WTC11 (cell line): ENCODE measurements around the gene PUSL1. TPM values are rescaled to one million over a fixed set of nuclear protein-coding genes. Genes with fewer than 3 reads are reported as not detected.
A peak's percentile ranks its signal among the peaks of the same experiment; 100 is the strongest.

ENCODE experiments used
- ATAC-seq: fragments of 200-7000 bp; cut with Tn5 transposase; 2 replicates; pipeline ENCODE4 v1.10.0; 2021; ENCODE audit warnings: mild to moderate bottlenecking, moderate library complexity
- CTCF ChIA-PET: fragments of 300-600 bp; sonication (Branson Sonifier 250); formaldehyde crosslinking; loops from one replicate; lab custom pipeline; 2021; ENCODE audit warnings: antibody characterized with exemption; lab: Charles Lee
- POLR2A ChIA-PET: fragments of 350-600 bp; sonication (Branson Sonifier 250); formaldehyde crosslinking; loops from one replicate; lab custom pipeline; 2021; ENCODE audit warnings: antibody characterized with exemption; lab: Charles Lee
- DNase-seq: peaks from one replicate; pipeline ENCODE4 v3.0.0; 2021; ENCODE audit warnings: low spot score
- H3K27ac Mint-ChIP-seq: 2 replicates; pipeline ENCODE4 v1.8.0; 2021; ENCODE audit warnings: mixed read lengths
- H3K27me3 Mint-ChIP-seq: 2 replicates; pipeline ENCODE4 v1.8.0; 2021; ENCODE audit warnings: low read depth, mild to moderate bottlenecking, moderate library complexity, mixed read lengths
- H3K36me3 Mint-ChIP-seq: 2 replicates; pipeline ENCODE4 v1.8.0; 2021; ENCODE audit warnings: mixed read lengths
- H3K4me1 Mint-ChIP-seq: 2 replicates; pipeline ENCODE4 v1.8.0; 2022; ENCODE audit warnings: mixed read lengths
- H3K4me3 Mint-ChIP-seq: 2 replicates; pipeline ENCODE4 v1.8.0; 2021; ENCODE audit warnings: mild to moderate bottlenecking, moderate library complexity, mixed read lengths
- H3K9me3 Mint-ChIP-seq: 2 replicates; pipeline ENCODE4 v1.8.0; 2021; ENCODE audit warnings: mixed read lengths
- ARID4B ChIP-seq: sonication (generic); formaldehyde crosslinking; IDR thresholded peaks from 2 replicates; pipeline ENCODE4 v1.8.0; 2023; ENCODE audit warnings: missing genetic modification reagents, mild to moderate bottlenecking, borderline replicate concordance
- CDX4 ChIP-seq: fragments of 250-450 bp; sonication (Bioruptor Pico); IDR thresholded peaks from 2 replicates; pipeline ENCODE4 v1.9.0; 2021; ENCODE audit warnings: moderate library complexity, mild to moderate bottlenecking, inconsistent platforms, borderline replicate concordance
- E2F4 ChIP-seq: sonication (generic); formaldehyde crosslinking; IDR thresholded peaks from 2 replicates; pipeline ENCODE4 v1.8.1; 2022; ENCODE audit warnings: low read depth, mild to moderate bottlenecking, moderate library complexity, missing genetic modification reagents, borderline replicate concordance
- E2F5 ChIP-seq: sonication (generic); formaldehyde crosslinking; IDR thresholded peaks from 2 replicates; pipeline ENCODE4 v1.8.1; 2022; ENCODE audit warnings: mild to moderate bottlenecking, moderate library complexity, missing genetic modification reagents
- EMX1 ChIP-seq: fragments of 250-450 bp; sonication (Bioruptor Pico); IDR thresholded peaks from 2 replicates; pipeline ENCODE4 v1.8.0; 2021; ENCODE audit warnings: mild to moderate bottlenecking
- FOXK1 ChIP-seq: sonication (generic); formaldehyde crosslinking; IDR thresholded peaks from 2 replicates; pipeline ENCODE4 v1.8.0; 2022; ENCODE audit warnings: mild to moderate bottlenecking, moderate library complexity, missing genetic modification reagents
- FOXP4 ChIP-seq: sonication (generic); formaldehyde crosslinking; IDR thresholded peaks from 2 replicates; pipeline ENCODE4 v1.8.0; 2022; ENCODE audit warnings: mild to moderate bottlenecking, missing genetic modification reagents
- MAX ChIP-seq: sonication (generic); formaldehyde crosslinking; IDR thresholded peaks from 2 replicates; pipeline ENCODE4 v1.8.0; 2022; ENCODE audit warnings: mild to moderate bottlenecking, missing genetic modification reagents
- NFYB ChIP-seq: sonication (generic); formaldehyde crosslinking; conservative IDR thresholded peaks from 2 replicates; pipeline ENCODE4 v1.8.0; 2022; ENCODE audit warnings: low read depth, missing genetic modification reagents
- USF1 ChIP-seq: sonication (generic); formaldehyde crosslinking; IDR thresholded peaks from 2 replicates; pipeline ENCODE4 v1.8.0; 2022; ENCODE audit warnings: mild to moderate bottlenecking, missing genetic modification reagents
- USF2 ChIP-seq: sonication (generic); formaldehyde crosslinking; IDR thresholded peaks from 2 replicates; pipeline ENCODE4 v1.8.1; 2023; ENCODE audit warnings: mild to moderate bottlenecking, missing genetic modification reagents, moderate library complexity
- ZNF423 ChIP-seq: fragments of 250-450 bp; sonication (Bioruptor Pico); IDR thresholded peaks from 2 replicates; pipeline ENCODE4 v2.1.2; 2022; ENCODE audit warnings: mild to moderate bottlenecking, moderate library complexity
- total RNA-seq: library from RNA; stranded (reverse); gene quantifications from 3 replicates; pipeline ENCODE4 v1.2.3, GENCODE V29; 2021

PUSL1 gene
- total RNA-seq, 1 experiment from 2014 or later = 51.5 TPM

- DNase-seq (peak; percentile 61), ATAC-seq (peak; percentile 1; the same call in 1 of the 2 replicates)
- Mint-ChIP-seq H3K27ac (no peak overlapping the region), H3K27me3 (peaks cover 6% of the 10 kb centered on the region; the same call in 1 of the 2 replicates), H3K4me1 (peaks cover 21% of the 10 kb centered on the region), H3K4me3 (no peak overlapping the region), H3K9me3 (no peaks in the 10 kb centered on the region), H3K36me3 (no peaks in the 10 kb centered on the region)
- ChIA-PET CTCF (interaction anchor here (0.6 to 7.6 kb wide), 13 partner anchors 11 to 271 kb away, joined by 3 to 81 read pairs (median 3); partner anchors contain the start of gene CCNL2), POLR2A (interaction anchor here (1.0 to 2.6 kb wide), 3 partner anchors 9 to 13 kb away, joined by 3 to 7 read pairs (median 5); no protein-coding TSS in a partner anchor)
- TF ChIP-seq ARID4B (CRISPR knock-in tag) = 0 out of 2 replicates have a peak, but pooled peaks have one; percentile 9
- peak; percentile 86 for TF ChIP-seq MAX (CRISPR knock-in tag)
- no peak for TF ChIP-seq EMX1
- TF ChIP-seq CDX4 (CRISPR knock-in tag) = no peak
- no peak for TF ChIP-seq FOXP4 (CRISPR knock-in tag)
- TF ChIP-seq USF1 (CRISPR knock-in tag) = peak; percentile 94
- peak; percentile 93 for TF ChIP-seq USF2 (CRISPR knock-in tag)
- TF ChIP-seq ZNF423 = peak; percentile 54
- TF ChIP-seq E2F4 = peak; percentile 18; the same call in 1 of the 2 replicates
- 0 out of 2 replicates have a peak, but pooled peaks have one; percentile 19 for TF ChIP-seq FOXK1
- TF ChIP-seq NFYB (CRISPR knock-in tag) = no peak
- peak; percentile 64 for TF ChIP-seq E2F5 (CRISPR knock-in tag)
These were observed 3.8 kb upstream of the PUSL1 start for GRCh38 chr1:1304331-1305299.
